ENCODE measurements around the gene AFAP1.

The AFAP1 gene

DNA sequence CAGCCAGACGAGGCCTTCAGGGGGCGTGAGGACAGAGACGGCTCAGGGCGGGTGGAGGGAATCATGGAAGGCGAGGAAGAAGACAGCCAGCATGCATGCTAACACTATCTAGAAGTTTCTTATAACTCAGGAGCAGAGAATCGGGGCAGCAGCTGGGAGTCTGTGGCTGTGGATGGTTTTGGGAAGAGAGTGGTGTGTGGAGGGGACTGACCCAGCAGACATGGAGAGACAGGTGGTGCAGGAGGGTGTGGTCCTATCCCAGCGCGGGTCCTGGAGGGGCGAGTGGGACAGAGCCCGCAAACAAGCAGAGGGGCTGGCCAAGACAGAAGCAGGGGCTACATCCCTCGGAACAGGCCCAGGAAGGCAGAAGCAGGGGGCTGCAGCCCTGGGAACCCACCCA is 192.1 kb downstream of the AFAP1 start:
- DNase-seq: no peak

DNA sequence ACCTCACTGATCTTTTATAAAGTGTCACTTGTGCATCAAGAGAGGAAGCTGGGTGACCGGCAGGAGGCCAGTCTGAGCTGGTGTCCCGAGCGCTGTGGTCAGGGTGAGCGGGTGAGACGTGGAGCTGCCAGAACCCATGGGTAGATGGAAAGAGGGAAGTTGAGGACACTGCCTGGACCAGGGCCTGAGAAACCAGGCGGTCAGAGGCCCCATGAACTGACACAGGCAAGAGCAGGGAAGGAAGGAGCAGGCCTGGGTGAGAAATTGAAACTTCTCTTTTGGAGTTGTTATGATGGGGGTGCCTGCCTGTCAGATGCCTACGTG is 192.6 kb downstream of the AFAP1 start:
- DNase-seq: no peak

DNA sequence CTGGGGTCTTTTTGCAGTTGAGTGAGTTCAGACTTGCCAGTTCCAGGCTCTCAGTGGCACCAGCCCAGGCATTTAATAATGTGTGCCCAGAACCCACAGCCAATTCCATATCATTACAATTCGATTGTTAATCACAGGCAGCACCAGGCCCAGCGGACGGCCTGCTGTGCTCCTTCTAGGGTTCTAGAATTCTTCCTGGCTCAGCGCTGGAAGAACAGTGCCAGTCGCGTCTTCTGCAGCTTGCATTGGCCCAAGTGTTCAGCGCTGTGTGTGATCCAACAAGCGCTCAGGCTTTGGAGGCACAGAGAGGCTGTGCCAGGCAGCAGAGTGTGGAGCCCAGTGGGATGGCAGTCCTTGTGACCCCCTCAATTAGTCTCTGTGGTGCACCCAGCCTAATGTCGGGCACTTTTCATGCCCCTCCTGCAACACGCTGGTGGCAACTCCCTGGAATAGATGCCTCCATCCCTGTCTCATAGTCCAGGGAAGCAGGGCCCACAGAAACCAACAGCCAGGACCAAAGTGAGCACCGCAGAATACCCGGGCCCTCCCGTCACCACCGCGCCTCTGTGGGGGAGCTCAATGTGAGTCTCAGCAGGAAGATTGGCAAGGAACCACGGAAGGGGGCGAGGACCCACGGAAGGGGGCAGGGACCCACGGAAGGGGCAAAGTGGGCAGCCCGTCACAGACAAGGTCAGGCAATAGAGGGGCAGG is 193.2 kb downstream of the AFAP1 start:
- DNase-seq: no peak

DNA sequence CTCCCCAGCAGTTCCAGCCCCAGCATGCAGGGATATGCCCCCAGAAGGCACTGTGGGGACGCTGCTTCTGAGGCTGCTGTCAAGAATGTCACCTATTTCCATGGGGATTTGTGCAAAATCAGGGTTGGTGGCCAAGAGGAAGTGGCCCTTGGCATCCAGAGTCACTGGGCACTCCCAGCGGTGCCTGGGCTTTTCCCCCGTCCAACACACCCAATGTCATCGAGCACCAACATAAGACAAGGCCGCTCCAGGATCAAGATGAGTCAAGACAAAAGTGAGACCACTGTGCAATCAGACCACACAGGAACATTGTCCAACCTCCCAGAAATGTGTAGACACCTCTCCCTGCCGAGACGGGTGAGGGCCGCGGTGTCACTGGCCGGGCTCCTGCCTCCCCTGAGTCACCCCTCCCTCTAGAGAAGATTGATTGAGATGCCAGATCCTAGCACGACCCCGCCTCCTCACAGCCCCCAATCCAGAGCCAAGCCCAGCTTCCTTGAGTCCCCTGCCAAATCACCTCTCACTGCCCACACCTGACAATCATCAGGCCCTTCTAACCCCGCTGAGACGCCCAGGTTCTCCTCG is 194.3 kb downstream of the AFAP1 start:
- no peak for DNase-seq

DNA sequence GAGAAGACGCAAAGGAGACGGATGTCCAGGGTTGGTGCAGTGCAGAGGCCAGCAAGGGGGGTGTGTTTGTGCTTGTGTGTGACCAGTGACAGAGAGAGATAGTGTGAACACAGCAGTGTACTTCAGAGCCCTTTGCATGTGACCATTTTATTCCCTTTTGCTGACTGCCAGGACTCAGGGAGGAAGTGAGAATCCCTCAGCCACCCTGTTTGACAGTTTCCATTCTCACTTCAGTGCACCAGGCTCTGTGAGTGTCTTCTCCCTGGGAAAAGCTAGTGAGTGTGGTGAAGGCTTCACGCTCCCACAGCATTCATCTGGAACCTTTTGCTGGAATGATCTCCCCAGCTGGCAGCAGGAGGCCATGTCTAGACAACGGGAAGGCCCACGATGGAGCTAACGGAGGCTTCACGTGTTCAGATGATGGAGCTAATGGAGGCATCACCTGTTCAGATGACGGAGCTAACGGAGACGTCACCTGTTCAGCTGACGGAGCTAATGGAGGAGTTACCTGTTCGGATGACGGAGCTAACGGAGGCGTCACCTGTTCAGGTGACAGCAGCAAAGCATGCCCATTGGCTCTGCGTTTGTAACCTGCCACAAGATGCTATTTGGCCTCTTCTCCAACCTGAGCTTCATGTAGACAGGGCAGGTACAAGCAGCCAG is 195.4 kb downstream of the AFAP1 start:
- DNase-seq: no peak

DNA sequence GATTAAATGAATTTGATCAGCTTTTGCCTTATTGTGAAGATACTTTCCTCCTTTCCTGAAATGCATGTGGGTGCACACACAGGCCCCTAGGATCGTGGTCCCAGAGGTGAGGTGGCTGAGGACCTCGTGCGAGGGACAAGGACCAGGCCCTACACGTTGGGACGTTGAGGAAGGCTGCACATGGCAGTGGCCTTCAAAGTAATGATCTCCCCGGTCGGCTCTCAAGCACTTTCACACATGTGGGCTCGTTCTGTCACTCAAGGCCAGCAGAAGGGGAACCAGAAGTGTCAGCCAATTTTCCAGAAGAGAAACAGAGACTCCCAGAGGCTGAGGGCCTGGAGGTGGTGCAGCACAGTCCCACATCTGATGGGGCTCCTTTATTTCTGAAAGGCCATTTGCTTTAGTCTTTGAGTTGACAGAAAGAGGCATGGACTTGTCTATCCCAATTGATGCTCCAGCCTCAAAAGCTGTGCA is 196.8 kb downstream of the AFAP1 start:
- DNase-seq: no peak

DNA sequence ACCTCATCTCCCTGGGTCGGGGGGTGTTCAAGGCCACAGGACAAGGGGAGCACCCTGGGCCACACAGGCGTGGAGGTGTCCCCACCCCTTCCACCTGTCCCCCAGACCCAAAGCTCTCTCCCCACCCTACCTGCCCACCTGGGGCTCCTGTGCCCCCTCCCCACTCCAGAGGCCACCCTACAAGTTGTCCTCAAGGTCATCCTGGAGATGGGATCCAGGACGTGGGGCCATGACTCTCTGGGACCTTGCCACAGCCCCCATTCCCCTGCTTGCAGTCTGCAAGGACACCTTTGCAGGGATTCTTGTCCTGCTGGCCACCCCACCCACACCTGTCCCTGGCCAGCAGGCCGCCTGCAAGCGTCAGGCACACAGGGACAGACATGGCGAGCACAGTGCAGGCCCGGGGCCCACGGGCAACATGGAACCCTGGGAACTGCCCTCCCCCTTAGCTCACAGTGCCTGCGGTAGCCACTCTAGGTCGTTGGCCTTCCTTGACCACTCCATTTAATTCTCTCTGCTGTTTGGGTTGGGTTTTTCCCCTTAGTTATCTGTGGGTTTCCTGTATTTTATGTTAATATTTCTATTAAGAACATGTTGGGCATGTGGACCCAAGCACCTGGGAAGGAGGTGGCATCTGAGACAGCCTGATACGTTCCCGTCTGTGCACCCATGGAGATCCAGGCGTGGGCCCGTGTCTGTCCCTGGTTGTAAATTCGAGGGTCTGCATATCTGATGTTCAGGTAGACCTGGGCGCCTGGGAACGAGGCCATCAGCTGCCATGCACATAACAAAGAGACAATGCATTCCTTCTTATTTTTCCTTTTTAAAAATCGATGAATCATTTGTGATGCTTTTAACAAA is 197.5 kb downstream of the AFAP1 start:
- DNase-seq: no peak

DNA sequence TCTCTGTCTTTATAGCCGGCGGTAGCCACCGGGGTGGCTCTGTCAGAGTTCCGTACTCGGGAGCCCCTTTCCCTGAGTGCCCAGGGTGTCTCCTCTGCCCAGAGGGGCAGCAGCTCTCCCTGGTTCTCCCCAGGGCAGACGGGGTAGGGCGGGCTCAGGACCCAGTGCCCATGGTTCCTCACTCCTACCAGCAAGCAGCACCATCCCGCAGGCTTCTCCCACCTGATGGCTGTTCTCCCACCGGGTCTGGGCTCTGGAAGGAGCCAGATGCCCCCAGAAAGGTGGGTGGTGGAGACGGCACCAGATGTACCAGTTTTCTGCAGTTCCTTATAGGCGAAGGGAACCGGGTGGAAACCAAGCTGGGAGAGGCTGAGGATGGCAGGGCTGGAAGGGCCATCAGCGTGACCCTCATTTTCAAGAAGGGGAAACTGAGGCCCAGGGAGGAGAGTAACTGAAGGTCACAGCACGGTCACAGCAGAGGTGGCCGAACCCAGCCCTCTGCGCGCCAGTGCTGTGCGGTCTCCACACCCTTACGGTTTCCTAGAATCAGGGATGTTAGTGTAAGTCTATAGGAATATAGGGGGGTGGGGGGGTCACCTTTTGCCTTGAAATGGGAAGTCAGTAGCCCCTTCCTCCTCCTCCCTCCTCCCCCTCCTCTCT is 198.7 kb downstream of the AFAP1 start:
- no peak for DNase-seq

DNA sequence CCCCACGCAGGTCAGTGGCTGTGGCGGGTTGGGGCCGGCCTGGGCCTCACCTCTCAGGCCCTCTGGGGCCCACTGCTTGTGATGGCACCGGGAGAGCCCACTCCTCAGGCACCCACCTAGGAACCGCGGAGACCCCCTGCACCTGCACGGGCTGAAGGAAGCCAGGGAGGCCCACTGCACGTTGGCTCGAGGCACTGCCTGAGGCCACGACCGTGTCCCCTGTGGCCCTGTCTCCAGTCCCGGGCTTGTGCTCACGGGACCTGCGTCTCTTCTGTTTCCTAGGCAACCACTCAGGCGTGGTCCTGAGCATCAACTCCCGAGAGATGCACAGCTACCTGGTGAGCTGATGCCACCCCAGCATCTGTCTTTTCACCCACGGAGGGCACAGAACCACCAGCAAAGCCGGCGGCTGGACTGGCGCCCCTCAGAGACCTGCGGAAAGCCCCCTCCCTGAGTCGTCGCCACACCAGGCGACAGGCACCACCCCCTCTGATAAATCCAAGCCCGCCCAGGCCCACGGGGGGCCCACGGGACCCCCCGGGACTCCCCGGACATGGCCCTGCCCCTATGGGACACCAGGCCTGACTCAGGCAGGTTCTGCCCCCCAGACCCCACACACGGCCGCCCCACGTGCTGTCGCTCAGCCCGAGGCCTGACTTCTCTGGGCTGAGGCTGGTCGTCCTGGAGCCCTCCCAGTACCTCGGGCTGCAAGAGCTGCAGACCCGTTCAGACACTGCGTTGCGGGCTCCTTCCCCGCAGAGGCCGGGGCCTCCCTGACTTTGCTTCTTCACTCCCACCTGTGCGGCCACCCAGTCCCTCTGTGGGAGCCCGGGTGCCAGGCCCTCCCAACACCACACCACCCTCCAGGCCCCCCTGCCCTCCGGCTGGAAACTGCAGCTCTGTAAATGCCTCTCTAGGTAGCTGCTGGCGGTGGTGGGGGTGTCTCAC is 199.5 kb downstream of the AFAP1 start:
- DNase-seq: no peak

DNA sequence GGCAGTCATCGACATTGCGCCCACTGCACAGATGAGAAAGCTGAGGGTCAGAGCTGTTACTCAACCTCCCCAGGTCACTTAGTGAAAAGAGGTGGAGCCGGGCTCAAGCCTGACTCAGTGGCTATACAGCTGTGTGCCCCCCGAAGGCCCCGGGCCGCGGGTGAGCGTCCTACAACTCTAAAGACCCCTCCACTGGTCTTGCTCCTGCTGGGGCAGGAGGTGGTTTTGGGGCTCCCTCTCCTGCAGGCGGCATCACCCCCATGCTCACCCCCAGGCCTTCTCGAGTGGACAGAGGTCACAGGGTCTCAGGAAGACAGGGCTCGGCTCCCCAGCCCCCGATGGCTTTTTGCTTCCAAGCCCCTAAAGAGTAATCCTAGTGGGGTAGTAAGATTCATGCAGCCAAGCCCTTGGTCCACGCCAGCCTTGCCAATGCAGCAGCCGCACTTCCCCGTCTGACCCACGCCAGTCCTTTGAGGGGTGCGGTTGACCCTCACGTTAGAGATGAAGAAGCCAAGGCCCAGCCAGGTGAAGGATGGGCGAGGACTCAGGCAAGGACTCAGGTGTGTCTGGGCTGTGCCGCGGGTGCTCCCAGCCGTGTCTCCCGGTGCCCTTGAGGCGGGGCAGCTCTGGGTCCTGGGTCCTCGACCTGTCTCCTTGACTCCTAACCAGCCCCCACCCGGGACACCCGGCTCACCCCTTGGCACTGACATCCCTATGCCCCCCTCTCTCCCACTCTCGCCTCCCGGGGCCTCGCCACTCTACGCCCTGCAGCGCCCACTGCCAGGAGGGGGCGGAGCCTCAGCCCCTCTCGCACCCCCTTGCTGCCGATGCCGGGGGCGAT is 200.4 kb downstream of the AFAP1 start:
- no peak for DNase-seq

DNA sequence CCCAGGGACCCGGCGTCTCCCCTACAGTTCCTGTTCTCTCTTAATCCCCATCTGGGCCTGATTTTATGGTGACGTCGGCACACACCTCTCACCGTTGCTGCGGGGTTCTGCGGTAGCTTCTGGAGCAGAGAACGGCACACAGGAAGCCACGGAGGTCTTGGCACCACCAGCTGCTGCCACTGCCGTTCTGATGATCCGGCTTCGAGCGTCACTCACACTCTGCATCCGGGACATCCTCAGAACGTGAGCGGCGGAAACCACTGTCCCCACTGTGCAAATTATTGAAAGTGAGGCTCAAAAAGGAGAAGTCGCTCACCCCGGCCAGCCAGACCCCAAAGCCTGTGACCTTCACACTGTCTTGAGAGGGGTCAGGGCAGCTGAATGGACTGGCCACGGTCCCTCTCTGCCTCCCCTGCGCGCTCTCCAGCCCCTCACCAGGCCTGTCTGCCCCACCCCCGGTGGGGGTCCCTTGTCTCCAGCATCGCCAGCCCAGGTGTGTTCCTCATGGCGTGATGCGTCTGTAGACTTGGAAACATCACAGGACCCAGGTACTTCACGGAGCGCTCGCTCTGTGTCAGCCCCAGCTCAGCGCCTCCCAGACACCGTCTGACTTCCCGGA is 201.1 kb downstream of the AFAP1 start:
- DNase-seq: no peak

DNA sequence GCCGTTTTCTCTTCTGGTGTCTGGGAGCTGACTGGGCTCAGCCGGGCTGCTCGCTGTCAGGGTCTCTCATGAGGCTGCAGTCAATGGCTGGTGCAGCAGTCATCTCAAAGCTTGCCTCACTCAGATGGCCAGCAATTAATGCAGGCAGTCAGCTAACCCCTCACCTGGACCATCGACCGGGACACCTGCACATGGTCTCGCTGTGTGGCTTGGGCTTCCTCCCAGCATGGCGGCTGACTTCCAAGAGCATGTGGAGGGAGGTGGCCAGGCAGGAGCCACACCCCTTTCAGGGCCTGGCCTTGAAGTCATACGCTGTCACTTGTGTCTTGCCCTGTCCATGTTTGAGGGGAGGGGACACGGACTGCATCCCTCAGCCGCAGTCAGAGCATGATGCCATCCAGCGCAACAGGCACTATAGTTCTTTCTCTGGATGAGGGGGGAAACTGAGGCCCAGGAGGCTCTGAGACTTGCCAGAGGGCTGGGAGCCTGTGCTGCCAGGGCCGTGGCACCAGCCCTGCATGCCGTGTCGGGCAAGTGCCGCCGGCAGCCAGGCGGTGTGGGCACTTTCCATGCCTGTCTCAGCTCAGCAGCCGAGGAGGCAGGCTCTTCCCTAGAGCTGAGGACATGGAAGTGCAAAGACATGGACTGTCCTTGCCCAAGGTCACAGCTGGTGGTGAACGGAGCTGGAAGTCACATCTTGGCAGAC is 201.8 kb downstream of the AFAP1 start:
- DNase-seq: no peak

DNA sequence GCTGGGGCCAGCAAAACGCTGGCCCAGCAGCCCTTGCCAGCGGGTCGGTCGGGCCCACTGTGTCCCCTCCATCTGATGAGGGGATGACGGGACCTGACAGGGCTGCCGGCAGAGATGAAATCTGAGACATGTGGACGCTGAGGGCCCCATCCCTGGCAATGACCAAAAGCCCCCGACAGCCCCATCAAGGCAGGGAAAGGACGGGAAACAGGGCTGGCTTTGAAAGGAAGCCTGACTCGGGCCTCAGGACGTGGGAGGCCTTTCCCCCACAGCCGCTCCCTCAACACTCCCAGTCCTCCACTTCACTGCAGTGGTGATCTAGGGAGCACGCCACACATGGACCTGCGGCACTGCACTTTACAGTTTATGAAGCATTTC is 202.4 kb downstream of the AFAP1 start:
- DNase-seq: no peak

DNA sequence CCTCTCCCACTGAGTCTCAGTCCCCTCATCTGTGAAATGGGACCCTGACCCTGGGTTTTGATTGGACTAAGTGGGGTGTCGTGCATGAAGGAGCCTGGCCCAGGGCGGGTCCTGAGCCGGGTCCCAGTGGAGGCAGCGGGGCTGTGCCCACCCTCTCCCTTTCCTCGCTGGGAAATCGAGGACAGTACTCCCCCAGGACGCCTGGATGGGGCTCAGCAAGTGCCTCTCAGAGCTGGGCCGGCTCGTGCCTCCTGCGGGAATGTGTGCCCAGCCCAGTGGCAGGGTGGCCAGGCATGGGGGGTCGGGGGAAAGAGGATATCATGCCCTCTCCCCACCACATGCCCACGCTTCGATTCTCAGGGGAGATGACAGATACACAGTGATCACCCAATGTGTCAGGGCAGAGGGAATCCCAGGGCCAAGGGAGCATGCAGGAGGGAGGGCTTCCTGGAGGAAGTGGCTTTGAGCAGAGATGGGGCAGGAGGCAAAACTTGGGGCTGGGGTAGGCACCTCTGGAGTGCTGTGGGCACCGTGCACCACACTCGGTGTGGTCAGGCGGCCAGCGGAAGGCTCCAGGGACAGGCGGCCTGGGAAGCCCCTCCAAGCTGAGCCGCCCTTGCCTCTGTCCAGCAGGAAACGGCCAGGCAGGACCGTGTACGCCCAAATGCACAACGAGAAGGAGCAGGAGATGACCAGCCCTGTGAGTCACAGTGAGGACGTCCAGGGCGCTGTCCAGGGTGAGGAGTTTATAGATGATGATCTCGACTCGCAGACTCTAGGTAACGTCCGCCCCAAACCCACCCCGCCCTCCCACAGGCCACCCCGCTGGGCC is 203.0 kb downstream of the AFAP1 start:
- no peak for DNase-seq

DNA sequence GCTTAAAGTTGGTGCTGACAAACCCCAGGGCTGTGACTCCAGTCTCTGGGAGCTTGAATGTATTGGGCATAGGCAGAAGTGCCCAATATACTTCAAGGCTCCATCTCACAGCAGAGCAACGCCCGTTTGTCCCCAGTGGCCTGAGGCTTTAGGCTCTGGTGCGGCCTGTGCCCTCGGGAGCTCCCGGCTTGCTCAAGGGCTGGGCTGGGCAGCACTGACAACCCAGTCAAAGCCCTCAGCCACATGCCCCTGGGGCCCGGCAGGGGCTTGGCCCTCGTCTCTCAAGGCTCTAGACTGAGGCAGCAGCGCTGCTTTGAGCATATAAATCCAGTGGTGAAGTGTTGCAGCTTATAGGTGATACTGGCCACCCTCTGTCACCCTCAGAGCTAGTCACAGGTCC is 203.7 kb downstream of the AFAP1 start:
- DNase-seq: no peak

DNA sequence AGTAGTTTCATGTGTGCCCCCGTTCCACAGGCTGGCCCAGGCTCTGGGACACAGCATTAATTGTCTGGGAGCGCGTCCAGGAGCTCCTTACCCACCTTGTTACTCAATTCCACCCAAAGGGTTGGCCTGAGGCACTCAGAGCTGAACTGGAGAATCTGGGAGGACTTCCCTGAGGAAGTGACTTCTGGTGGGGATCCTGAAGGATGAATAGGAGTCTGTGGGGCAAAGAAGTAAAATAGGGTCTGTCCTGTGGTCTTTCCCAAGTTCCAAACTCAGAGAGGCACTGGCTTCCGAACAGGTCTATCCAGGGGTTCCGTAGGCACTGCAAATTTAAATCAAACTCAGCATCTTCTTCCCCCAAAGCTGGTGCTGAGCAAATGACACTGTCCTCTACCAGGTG is 204.3 kb downstream of the AFAP1 start:
- DNase-seq: no peak

DNA sequence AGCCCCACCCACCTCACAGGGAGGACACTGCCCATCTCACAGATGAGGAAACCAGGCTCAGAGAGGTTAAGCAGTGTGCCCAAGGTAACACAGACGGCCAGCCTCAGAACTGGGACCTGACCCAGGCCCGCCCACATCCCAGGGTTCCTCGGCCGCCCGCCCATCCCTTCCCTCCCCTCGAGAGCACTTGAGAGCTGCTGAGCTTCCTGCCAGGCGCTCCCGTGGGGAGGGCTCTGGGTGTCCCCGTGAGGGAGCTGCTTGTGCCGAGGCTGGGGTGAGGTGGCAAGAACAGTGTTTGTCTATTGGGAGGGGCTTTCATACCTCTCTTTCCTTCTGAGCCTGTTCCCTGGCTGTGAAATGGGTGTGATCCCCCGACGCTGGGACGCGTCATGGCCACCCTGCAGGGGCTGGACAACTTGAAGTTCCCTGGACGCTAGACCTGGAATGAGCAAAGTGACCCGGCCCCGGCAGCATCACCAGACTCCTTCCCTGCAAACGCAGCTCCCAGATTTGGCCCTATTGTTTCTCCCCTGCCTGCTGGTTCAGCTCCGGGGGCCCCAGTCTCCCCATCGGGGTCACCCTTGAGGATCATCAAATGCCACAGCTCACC is 204.9 kb downstream of the AFAP1 start:
- no peak for DNase-seq
